HG03066 (cell line): Measurements from ENCODE around the gene BPTF.
"Not testable (repeated sequence)": the region's sequence is repeated elsewhere in the genome, so short reads cannot be mapped to it uniquely, and the experiment has no call there.

ENCODE experiments used
- ATAC-seq: cut with Tn5 transposase; IDR thresholded peaks from one replicate; pipeline ENCODE4 v1.9.1; 2021; ENCODE audit warnings: low read depth; ENCODE audit not compliant: unreplicated experiment

BPTF gene, protein sequence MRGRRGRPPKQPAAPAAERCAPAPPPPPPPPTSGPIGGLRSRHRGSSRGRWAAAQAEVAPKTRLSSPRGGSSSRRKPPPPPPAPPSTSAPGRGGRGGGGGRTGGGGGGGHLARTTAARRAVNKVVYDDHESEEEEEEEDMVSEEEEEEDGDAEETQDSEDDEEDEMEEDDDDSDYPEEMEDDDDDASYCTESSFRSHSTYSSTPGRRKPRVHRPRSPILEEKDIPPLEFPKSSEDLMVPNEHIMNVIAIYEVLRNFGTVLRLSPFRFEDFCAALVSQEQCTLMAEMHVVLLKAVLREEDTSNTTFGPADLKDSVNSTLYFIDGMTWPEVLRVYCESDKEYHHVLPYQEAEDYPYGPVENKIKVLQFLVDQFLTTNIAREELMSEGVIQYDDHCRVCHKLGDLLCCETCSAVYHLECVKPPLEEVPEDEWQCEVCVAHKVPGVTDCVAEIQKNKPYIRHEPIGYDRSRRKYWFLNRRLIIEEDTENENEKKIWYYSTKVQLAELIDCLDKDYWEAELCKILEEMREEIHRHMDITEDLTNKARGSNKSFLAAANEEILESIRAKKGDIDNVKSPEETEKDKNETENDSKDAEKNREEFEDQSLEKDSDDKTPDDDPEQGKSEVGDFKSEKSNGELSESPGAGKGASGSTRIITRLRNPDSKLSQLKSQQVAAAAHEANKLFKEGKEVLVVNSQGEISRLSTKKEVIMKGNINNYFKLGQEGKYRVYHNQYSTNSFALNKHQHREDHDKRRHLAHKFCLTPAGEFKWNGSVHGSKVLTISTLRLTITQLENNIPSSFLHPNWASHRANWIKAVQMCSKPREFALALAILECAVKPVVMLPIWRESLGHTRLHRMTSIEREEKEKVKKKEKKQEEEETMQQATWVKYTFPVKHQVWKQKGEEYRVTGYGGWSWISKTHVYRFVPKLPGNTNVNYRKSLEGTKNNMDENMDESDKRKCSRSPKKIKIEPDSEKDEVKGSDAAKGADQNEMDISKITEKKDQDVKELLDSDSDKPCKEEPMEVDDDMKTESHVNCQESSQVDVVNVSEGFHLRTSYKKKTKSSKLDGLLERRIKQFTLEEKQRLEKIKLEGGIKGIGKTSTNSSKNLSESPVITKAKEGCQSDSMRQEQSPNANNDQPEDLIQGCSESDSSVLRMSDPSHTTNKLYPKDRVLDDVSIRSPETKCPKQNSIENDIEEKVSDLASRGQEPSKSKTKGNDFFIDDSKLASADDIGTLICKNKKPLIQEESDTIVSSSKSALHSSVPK (N-terminal part only)

DNA sequence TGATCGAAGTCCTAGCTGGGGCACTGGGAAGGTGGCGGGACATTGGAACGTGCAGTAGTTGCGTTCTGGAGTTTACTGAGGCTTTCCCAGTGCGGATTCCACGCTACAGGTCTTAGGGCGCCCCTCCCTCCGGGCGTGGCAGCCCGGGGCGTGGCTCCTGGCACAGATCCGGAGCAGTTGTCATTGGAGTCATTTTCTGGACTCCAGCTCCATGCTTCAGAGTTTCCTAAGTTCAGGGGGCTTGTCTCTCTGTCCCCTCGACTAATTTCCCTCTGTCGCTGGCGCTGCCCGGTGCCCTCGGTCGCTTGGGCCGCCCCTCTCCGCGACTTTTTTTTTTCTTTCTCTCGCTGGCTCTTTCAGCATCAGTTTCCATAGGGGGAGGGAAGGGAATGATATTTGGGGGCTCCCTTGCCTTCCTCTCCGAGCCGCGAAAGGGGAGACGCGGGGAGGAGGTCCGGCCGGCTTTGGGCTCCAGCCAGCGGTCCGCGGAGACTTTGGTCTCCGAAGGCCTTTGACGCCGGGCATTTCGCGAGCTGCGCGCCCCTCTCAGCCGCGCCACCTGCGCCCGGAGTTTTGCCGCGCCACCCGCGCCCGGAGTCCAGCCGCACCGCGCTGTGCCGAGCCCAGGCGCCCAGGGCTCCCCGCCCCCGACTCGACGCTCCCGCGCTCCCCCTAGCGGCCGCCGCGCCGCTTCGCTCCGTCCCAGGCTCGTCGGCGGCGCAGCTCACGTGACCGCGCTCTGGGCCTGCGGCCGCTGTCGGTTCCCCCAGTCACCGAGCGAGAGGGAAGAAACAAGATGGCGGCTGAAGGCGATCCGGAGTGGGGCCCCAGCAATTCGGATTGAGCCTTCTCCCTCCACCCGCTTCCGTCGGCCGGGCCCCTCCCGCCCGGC, at the start of gene BPTF:
Gene BPTF (plus strand): TSS at position 769 of the 892 bp plus-strand sequence. CDS start 222 bp downstream, outside the sequence.
- ATAC-seq, result peak; percentile 70

DNA sequence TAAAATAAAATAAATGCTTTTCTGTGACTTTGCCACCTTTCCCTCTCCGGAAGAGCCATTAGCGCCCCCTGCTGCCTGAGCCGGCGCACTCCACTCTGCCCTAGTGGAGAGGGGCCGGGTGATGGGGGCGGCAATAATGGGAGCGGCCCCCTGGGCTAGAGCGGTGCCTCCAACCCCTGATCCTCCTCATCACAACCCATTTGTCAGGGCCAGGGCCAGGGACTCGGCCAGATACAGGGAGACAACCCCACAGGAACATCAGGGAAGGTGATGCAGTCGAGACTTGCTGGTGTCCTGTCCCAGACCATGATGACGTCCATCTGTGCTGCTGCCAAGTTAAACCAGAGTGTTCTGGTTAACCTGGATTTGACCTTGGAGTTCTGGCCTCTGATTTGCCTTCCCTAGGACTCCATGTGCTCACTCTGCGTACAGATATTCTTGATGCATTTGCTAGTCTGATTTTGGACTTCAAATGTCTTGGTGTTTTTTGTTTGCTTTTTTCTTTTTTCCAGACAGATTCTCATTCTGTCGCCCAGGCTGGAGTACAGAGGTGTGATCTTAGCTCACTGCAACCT, 46.1 kb upstream of the BPTF start:
- no peak for ATAC-seq

DNA sequence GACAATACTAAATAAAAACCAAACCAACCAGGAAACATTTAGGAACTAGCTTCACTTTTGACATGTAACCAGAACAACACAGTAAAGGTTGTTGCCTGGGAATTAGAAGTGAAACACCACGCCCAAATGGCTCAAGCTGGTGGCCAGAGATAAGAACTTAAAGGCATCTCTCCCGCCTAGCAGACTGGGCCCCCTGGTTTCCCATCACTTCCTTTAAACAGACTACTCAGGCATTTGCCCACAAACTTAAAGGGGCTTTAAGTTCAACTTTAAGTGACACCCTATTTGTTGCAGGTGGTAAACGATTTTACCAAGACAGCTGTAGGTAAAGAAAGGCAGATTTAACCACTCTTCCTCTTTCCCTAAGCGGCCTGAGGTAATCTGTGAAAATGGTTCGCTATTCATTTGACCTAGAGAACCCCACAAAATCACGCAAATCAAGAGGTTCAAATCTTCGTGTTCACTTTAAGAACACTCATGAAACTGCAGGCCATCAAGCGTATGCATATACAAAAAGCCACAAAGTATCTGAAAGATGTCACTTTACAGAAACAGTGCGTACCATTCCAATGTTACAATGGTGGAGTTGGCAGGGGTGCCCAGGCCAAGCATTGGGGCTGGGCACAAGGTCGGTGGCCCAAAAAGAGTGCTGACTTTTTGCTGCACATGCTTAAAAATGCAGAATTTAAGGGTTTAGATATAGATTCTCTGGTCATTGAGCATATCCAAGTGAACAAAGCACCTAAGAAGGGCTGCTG, 40.8 kb upstream of the BPTF start:
- ATAC-seq, result no peak

DNA sequence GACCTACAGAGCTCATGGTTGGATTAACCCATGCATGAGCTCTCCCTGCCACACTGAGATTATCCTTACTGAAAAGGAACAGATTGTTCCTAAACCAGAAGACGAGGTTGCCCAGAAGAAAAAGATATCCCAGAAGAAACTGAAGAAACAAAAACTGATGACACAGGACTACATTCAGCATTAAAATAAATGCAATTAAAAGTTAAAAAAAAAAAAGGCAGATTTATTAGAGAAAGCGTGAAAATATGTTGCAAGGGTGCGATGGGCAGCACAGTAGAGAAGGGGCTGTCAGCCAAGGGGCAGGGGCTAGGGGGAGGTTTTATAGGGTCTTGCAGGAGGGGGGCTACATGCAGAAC, 40.2 kb upstream of the BPTF start:
- ATAC-seq, result no peak

DNA sequence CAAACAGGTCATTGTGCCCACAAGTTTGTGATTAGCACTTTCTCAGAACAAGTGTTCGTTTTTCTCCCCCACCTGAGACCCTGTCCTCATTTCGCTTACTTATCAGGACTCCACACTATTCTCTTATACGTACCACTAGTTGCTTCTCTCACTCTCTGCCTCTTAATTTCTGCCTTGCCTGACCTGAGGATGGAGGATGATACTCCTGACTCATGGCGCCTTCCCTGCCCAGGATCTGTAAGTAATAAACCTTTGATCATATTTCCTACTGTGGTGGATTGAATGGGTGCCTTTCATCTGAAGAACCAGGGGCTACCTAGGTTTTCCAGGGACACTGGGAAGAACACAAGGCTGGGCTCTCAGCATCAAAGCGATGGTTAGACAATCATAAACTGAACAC, 39.8 kb upstream of the BPTF start:
- no peak for ATAC-seq

DNA sequence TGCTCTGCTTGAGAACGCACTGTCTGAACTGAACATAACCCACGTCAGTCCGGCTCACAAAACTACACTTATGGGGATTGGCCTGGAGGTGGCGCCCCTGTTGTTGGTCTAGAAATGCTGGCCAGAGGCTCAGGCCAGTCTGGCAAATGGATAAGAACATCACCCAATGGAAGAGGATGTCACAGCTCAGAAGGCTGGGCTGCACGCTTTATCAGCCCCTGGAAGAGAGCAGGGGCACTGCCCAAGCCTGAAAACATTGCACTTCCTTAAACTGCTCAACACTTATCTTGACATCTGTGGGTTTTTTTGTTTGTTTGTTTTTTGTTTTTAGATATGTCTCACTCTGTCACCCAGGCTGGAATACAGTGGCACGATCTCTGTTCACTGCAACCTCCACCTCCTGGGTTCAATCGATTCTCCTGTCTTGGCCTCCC, 24.8 kb upstream of the BPTF start:
- ATAC-seq, result peak; percentile 89

DNA sequence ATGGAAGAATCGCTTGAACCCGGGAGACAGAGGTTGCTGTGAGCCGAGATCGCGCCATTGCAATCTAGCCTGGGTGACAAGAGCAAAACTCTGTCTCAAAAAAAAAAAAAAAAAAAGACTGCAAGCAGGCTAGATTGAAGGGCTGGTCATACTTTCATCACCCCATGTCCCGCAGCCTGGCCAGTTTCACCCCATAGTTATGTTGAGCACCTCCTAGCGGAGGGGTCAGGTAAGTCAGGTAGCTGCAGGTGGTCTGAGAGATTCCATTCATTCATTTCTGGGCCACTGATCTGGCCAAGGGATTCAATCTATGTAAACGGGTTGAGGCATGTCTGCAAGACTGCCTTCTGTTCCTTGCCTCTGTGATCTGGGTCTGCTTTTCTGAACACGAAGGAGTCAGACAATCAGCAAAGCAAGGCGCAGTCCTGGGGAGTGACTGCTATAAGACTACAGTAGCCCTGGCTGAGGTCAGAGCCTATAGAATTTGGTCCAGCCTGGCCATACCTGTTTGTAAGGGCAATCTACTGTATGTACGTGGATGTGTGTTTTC, 23.6 kb upstream of the BPTF start:
- ATAC-seq, result no peak

DNA sequence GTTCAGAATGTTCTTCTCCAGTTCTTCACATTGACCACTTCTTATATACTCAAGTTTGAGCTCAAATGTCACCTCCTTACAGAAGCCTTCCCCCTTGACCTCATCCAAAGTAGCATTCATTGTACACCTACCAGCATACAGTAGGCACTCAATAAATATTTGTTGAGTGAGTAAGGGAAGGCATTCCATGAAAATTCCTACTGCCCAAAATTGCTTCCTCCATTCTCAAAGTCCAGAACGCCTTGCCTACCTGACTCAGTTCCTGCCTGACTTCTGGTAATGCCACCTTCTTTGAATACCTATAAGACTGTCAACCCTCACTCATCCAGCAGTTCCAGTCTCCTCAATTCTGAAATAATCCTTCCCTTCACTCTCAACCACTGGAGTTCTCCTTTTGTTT, 14.8 kb upstream of the BPTF start:
- no peak for ATAC-seq

DNA sequence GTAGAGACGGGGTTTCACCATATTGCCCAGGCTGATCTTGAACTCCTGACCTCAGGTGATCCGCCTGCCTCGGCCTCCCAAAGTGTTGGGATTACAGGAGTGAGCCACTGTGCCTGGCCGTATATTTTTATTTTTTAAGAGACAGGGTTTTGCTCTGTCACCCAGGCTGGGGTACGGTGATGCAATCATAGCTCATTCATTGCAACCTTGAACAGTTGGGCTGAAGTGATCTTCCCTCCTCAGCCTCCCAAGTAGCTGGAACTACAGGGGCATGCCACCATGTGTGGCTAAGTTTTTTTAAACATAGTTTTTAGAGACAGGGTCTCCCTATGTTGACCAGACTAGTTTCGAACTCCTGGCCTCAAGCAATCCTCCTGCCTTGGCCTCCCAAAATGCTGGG, 12.9 kb upstream of the BPTF start:
- not testable (repeated sequence) for ATAC-seq

DNA sequence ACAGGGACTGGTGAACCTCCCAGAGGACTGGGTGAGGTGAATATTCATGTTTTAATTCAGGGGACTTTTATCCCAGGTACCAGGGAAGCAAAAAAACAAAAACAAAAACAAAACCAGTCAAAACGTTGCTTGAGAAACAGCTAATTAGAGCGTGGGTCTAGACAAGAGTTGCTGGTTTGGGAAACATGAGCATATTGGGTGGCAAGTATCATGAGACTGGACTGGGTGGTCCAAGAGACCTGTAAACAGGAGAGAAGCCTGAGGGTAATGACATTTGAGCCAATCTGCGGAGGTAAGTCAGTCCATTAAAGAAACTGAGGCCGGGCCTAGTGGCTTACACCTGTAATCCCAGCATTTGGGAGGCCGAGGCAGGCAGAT, 11.5 kb upstream of the BPTF start:
- ATAC-seq, result no peak

DNA sequence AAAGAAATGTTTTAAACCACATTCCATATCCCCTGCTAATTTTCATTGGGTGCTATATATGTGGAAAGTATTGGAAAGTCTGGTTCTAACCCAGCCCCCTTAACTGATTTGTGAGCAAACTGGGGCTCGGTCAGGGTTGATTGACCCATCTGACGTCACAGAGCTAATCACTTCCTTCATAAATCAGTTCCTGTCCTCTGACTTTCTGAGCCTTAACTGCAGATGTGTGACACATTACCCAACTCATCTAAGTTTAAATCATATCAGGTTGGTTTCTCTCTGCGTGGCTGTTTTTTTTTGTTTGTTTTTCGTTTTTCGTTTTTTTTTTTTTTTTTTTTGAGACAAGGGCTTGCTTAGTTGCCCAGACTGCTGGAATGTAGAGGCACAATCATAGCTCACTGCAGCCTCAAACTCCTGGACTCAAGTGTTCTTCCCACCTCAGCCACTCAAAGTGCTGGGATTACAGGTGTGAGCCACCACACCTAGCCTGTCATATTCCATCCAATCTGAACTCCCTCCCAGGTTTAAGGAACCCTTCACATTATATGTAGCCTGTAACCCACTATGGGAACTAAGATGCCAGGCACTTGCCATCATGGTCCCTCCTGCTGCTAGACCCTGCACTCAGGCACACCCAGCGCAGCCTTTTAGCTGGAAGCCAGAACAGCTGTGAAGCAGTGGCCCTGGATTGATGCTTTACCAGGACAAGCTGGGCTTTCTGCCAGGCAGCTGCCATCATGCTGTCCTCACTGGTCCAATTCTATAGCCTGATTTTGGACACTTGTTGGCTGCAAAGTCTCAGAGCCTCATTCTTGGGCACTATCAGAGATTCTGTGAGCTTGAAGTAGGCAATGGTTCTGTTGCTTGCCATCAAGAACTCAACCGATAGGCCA, 6.9 kb upstream of the BPTF start:
- peak; percentile 73 for ATAC-seq

DNA sequence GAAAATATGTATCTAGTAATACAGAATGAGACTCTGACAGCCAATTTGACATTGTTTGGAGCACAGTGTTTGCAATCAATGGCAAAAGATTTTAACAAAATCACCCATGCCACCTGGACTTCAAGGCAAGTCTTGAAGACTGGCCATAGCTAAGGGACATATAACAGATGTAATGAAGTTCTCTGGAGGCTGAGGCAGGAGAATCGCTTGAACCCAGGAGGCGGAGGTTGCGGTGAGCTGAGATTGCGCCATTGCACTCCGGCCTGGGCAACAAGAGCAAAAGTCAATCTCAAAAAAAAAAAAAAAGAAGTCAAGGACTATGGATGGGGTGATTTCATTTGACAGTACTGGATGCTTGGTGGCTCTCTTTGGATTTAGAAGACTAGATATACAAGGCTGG, 5.6 kb upstream of the BPTF start:
- ATAC-seq, result no peak

DNA sequence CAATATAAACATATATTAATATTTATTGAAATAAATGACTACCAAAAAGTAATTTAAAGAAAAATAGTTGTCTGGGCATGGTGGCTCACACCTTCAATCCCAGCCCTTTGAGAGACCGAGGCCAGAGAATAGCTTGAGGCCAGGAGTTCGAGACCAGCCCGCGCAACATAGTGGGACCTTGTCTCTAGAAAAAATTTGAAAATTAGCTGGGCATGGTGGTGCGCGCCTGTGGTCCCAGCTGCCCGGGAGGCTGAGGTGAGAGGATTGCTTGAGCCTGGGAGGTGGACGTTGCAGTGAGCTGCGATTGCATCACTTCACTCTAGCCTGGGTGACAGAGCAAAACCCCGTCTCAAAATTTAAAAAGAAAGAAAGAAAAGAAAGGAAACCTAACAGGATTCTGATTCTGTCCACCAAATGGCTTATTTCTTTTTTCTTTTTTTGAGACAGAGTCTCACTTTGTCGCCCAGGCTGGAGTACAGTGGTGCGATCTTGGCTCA, 3.4 kb upstream of the BPTF start:
- ATAC-seq, result no peak

DNA sequence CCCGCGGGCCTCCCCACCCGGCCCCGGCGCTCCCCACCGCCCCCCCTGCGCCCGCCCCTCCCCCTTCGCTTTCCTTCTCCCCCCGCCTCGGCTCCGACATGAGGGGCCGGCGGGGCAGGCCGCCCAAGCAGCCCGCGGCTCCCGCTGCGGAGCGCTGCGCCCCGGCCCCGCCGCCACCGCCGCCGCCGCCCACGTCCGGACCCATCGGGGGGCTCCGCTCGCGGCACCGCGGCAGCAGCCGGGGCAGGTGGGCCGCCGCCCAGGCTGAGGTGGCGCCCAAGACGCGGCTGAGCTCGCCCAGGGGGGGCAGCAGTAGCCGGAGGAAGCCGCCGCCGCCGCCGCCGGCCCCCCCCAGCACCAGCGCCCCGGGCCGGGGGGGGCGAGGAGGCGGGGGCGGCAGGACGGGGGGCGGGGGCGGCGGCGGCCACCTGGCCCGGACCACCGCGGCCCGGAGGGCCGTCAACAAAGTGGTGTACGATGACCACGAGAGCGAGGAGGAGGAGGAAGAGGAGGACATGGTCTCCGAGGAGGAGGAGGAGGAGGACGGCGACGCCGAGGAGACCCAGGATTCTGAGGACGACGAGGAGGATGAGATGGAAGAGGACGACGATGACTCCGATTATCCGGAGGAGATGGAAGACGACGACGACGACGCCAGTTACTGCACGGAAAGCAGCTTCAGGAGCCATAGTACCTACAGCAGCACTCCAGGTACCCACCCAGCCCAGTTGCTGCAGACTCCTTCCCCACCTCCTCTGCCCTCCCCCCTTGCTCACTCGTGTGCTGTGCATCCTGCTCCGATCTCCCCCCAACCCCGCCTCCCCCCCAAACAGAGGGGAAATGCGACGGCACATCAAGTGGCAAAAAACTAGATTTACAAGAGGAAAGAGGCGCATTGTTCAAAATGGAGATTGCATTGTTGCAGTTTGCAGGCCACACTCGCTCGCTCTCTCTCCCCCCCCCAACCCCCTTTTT, 611 bp downstream of the BPTF start:
- ATAC-seq, result peak; percentile 39

DNA sequence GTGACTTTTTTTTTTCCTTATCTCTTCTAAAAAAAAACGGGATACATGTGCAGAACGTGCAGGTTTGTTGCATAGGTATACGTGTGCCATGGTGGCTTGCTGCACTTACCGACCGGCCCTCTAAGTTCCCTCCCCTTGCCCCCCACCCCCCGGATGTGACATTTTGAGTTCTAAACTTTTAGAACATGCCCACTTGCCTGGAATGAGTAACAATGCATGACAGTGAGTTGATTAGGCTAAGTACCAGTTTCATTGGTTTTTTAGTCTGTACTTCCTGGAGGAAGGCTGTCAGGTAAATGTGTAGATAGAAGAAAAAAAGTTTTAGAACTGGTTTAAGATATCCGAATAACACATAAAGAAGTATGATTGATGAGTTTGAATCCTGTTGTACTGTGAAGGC, 4.0 kb downstream of the BPTF start:
- no peak for ATAC-seq

DNA sequence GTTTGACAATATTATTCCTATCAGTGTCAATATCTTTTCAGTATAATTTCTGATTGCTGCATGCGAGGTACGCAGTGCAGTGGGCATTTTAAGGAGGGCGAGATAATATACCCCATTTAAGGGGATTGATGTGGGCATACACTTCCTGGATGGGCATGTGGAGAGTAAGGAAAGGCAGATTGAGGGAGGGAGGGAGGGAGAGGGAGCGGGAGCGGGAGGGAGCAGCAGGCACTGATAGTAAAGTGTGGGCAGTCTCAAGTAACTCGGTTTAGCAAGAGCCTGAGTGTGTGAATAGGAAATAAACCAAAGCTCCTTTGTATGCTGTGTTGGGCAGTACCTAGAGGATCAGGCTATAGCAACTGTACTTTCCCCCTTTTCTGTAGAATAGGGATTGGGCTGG, 5.1 kb downstream of the BPTF start:
- ATAC-seq, result no peak
